ENCODE measurements around the gene NFKBIE. TPM values are rescaled to one million over a fixed set of nuclear protein-coding genes. Genes with fewer than 3 reads are reported as not detected.

The NFKBIE gene
- total RNA-seq, 1 donor from 2014 or later: 10.1 TPM

- FAIRE-seq: no peak
- Mint-ChIP-seq H3K27ac (ENCODE audit: unreplicated experiment) (no peak overlapping the region), H3K4me1 (ENCODE audit: low read depth, unreplicated experiment) (peaks cover 33% of the 10 kb centered on the region)
These were observed 4.7 kb downstream of the NFKBIE start for GRCh38 chr6:44260451-44261297.

GRCh38 chr6:44260011-44260410 lies 5.3 kb downstream of the NFKBIE start:
- Mint-ChIP-seq H3K36me3 (ENCODE audit: low read depth, unreplicated experiment) (peaks cover 4% of the 10 kb centered on the region), H3K9me3 (ENCODE audit: unreplicated experiment) (no peaks in the 10 kb centered on the region), H3K27ac (ENCODE audit: unreplicated experiment) (no peak overlapping the region), H3K4me1 (ENCODE audit: low read depth, unreplicated experiment) (peaks cover 40% of the 10 kb centered on the region), H3K27me3 (ENCODE audit: low read depth, unreplicated experiment) (no peaks in the 10 kb centered on the region), H3K4me3 (ENCODE audit: unreplicated experiment) (no peak overlapping the region)
- H3K4me2 ChIP-seq (ENCODE audit: low read length): no peak overlapping the region
- no peaks in the 10 kb centered on the region for H3K9me3 ChIP-seq (ENCODE audit: insufficient read depth, low read depth, low read length)
- DNase-seq (ENCODE audit: low read depth) (no peak), FAIRE-seq (no peak)
- peaks cover 36% of the 10 kb centered on the region for H3K4me1 ChIP-seq (ENCODE audit: insufficient read depth, low read length)
- no peak overlapping the region for H3K9ac ChIP-seq (ENCODE audit: low read length)
- H3K27me3 ChIP-seq (ENCODE audit: insufficient read depth, low read length): no peaks in the 10 kb centered on the region
- no peak overlapping the region for H3K27ac ChIP-seq (ENCODE audit: low read depth, low read length)
- no peak for TF ChIP-seq CTCF (IDR thresholded peaks at IDR 0.05; ENCODE audit: insufficient read depth, low read depth, low read length)
- no peak for TF ChIP-seq EZH2 (IDR thresholded peaks at IDR 0.05; ENCODE audit: insufficient read depth, low read length)
- H3K4me3 ChIP-seq (ENCODE audit: insufficient read depth, low read depth, low read length): no peak overlapping the region
- H3K36me3 ChIP-seq (ENCODE audit: insufficient read depth, low read length): peaks cover 3% of the 10 kb centered on the region
- H4K20me1 ChIP-seq (ENCODE audit: insufficient read depth, low read length): peaks cover 46% of the 10 kb centered on the region
- H2AFZ ChIP-seq (ENCODE audit: low read depth, low read length): no peak overlapping the region
- H3K79me2 ChIP-seq (ENCODE audit: insufficient read depth, low read length): peaks cover 37% of the 10 kb centered on the region

More at GRCh38 chr6:44260451-44261297, 4.7 kb downstream of the NFKBIE start:
- DNase-seq (ENCODE audit: low read depth): no peak
- Histone ChIP-seq H3K27me3 (ENCODE audit: insufficient read depth, low read length) (no peaks in the 10 kb centered on the region), H3K27ac (ENCODE audit: low read depth, low read length) (no peak overlapping the region), H3K9ac (ENCODE audit: low read length) (no peak overlapping the region), H3K4me2 (ENCODE audit: low read length) (no peak overlapping the region), H3K9me3 (ENCODE audit: insufficient read depth, low read depth, low read length) (no peaks in the 10 kb centered on the region), H4K20me1 (ENCODE audit: insufficient read depth, low read length) (peaks cover 40% of the 10 kb centered on the region), H3K79me2 (ENCODE audit: insufficient read depth, low read length) (peaks cover 31% of the 10 kb centered on the region), H3K36me3 (ENCODE audit: insufficient read depth, low read length) (peaks cover 3% of the 10 kb centered on the region), H3K4me3 (ENCODE audit: insufficient read depth, low read depth, low read length) (no peak overlapping the region), H3K4me1 (ENCODE audit: insufficient read depth, low read length) (peaks cover 35% of the 10 kb centered on the region), H2AFZ (ENCODE audit: low read depth, low read length) (no peak overlapping the region)
- Mint-ChIP-seq H3K4me3 (ENCODE audit: unreplicated experiment) (no peak overlapping the region), H3K9me3 (ENCODE audit: unreplicated experiment) (no peaks in the 10 kb centered on the region), H3K27me3 (ENCODE audit: low read depth, unreplicated experiment) (no peaks in the 10 kb centered on the region), H3K36me3 (ENCODE audit: low read depth, unreplicated experiment) (peaks cover 4% of the 10 kb centered on the region)
- TF ChIP-seq EZH2 (IDR thresholded peaks at IDR 0.05; ENCODE audit: insufficient read depth, low read length) (no peak), CTCF (IDR thresholded peaks at IDR 0.05; ENCODE audit: insufficient read depth, low read depth, low read length) (no peak)

- H3K9me3 Mint-ChIP-seq (ENCODE audit: unreplicated experiment): no peaks in the 10 kb centered on the region
- TF ChIP-seq EZH2 (IDR thresholded peaks at IDR 0.05; ENCODE audit: insufficient read depth, low read length) (no peak), CTCF (IDR thresholded peaks at IDR 0.05; ENCODE audit: insufficient read depth, low read depth, low read length) (no peak)
- DNase-seq (ENCODE audit: low read depth) (no peak), FAIRE-seq (no peak)
- H4K20me1 ChIP-seq (ENCODE audit: insufficient read depth, low read length): peaks cover 49% of the 10 kb centered on the region
- H2AFZ ChIP-seq (ENCODE audit: low read depth, low read length): no peak overlapping the region
- H3K4me2 ChIP-seq (ENCODE audit: low read length): no peak overlapping the region
- H3K4me3 ChIP-seq (ENCODE audit: insufficient read depth, low read depth, low read length): no peak overlapping the region
- H3K9ac ChIP-seq (ENCODE audit: low read length): no peak overlapping the region
- H3K36me3 ChIP-seq (ENCODE audit: insufficient read depth, low read length): peaks cover 12% of the 10 kb centered on the region
- H3K27me3 ChIP-seq (ENCODE audit: insufficient read depth, low read length): no peaks in the 10 kb centered on the region
- H3K27me3 Mint-ChIP-seq (ENCODE audit: low read depth, unreplicated experiment): no peaks in the 10 kb centered on the region
- H3K36me3 Mint-ChIP-seq (ENCODE audit: low read depth, unreplicated experiment): peaks cover 4% of the 10 kb centered on the region
- peaks cover 27% of the 10 kb centered on the region for H3K4me1 ChIP-seq (ENCODE audit: insufficient read depth, low read length)
- no peak overlapping the region for H3K27ac Mint-ChIP-seq (ENCODE audit: unreplicated experiment)
- peaks cover 37% of the 10 kb centered on the region for H3K79me2 ChIP-seq (ENCODE audit: insufficient read depth, low read length)
- H3K27ac ChIP-seq (ENCODE audit: low read depth, low read length): no peak overlapping the region
- H3K4me3 Mint-ChIP-seq (ENCODE audit: unreplicated experiment): peak overlapping the region; percentile 71
- no peaks in the 10 kb centered on the region for H3K9me3 ChIP-seq (ENCODE audit: insufficient read depth, low read depth, low read length)
- peaks cover 39% of the 10 kb centered on the region for H3K4me1 Mint-ChIP-seq (ENCODE audit: low read depth, unreplicated experiment)
These were observed 6.4 kb downstream of the NFKBIE start for GRCh38 chr6:44258921-44259320.
